ENCODE measurements around the gene MED9.

GRCh38 chr17:17514361-17514992 is 37.7 kb downstream of the MED9 start:
- no peak for TF ChIP-seq CTCF (IDR thresholded peaks at IDR 0.05)
- no peak for TF ChIP-seq EP300 (IDR thresholded peaks at IDR 0.05)
- no peak for TF ChIP-seq POLR2A (IDR thresholded peaks at IDR 0.05)
